Mesenteric fat pad (tissue), 1 donor: ENCODE measurements around the gene TMBIM4. TPM values are rescaled to one million over a fixed set of nuclear protein-coding genes. Genes with fewer than 3 reads are reported as not detected.
"Not testable (repeated sequence)": the region's sequence is repeated elsewhere in the genome, so short reads cannot be mapped to it uniquely, and the experiment has no call there.

Experiments
- DNase-seq: peaks from one replicate; pipeline ENCODE4 v3.0.0-alpha.2; 2020; ENCODE audit warnings: low spot score
- total RNA-seq: library from RNA; stranded (reverse); fragmentation: NEBNext Ultra II Directional; extraction: Animal tissue kit (Norgen Biotek cat#: 25700); gene quantifications from one replicate; pipeline ENCODE4 v1.2.1, GENCODE V29; 2021
- donor health status: DM: yes; HTN: yes; CAD: no.

Gene TMBIM4
- total RNA-seq, 1 donor from 2014 or later = 146 TPM

GRCh38 chr12:66187036-66187435 lies 17.2 kb upstream of the TMBIM4 start:
- DNase-seq = no peak

- not testable (repeated sequence) for DNase-seq
These were observed 15.0 kb upstream of the TMBIM4 start for GRCh38 chr12:66184822-66185221.

DNA sequence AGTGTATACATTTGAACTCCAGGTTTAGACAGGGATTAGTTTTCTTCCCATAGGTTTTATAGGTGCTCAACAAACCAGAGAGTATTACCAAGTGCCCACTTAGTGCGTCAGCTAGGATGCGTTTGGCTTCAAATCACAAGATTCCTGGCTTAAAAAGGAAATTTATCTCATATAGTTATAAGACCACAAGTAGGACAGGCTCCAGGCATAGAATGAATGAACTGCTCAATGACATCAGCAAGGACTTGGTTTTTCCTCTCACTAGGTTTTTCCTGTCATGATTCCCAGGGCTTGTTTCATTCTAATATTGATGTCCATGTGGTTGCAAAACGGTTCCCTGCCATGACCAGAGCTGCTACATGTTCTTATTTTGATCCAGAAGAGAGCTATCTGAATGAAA lies 13.2 kb upstream of the TMBIM4 start:
- DNase-seq = no peak

GRCh38 chr12:66176105-66176900 lies 6.5 kb upstream of the TMBIM4 start:
- no peak for DNase-seq

DNA sequence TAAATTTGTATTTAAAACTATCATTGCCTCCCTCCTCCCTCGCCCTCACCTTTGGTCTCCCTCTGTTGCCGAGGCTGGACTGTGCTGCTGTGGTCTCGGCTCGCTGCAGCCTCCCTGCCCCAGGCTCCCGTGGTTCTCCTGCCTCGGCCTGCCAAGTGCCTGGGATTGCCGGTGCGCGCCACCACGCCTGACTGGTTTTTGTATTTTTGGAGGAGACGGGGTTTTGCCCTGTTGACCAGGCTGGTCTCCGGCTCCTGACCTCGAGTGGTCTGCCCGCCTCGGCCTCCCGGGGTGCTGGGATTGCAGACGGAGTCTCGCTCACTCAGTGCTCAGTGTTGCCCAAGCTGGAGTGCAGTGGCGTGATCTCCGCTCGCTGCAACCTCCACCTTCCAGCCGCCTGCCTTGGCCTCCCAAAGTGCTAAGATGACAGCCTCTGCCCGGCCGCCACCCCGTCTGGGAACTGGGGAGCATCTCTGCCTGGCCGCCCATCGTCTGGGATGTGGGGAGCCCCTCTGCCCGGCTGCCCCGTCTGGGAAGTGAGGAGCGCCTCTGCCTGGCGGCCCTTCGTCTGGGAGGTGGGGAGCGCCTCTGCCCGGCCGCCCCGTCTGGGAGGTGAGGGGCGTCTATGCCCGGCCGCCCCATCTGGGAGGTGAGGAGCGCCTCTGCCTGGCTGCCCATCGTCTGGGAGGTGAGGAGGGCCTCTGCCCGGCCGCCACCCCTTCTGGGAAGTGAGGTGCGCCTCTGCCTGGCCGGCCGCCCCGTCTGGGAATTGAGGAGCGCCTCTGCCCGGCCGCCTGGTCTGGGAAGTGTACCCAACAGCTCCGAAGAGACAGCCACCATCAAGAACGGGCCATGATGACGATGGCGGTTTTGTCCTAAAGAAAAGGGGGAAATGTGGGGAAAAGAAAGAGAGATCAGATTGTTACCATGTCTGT lies 4.9 kb upstream of the TMBIM4 start:
- DNase-seq = not testable (repeated sequence)

GRCh38 chr12:66170606-66171005 lies 810 bp upstream of the TMBIM4 start:
- no peak for DNase-seq

DNA sequence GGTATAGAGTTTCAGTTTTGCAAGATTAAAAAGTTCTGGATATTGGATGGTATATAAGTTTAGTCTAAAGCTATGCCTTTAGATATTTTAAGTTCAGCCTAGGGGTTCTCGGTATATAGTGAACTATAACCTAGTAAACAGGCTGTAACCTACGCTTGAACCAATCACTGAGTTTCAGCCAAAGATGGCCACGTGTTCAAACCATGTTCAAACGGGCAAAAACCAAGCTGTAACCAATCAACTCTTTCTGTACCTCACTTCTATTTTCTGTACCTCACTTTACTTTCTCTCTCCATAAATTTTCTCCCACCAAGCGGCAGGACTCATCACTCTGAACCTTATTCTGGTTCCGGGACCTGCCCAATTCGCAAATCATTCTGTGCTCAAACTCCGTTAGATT lies 1.4 kb downstream of the TMBIM4 start:
- no peak for DNase-seq

- DNase-seq = no peak
These were observed 3.2 kb downstream of the TMBIM4 start for GRCh38 chr12:66166561-66166960.

DNA sequence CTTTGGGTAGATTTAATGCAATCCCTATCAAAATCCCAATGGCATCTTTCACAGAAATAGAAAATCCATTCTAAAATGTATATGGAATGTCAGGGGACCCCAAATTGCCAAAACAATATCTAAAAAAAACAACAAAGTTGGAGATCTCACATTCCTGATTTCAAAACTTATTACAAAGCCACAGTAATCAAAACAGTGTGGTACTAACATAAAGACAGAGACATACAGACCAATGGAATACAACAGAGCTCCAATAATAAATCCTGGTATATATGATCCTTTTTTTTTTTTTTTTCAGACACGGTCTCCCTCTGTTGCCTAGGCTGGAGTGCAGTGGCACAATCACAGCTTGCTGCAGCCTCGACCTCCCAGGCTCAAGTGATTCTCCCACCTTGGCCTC lies 4.7 kb downstream of the TMBIM4 start:
- no peak for DNase-seq

DNA sequence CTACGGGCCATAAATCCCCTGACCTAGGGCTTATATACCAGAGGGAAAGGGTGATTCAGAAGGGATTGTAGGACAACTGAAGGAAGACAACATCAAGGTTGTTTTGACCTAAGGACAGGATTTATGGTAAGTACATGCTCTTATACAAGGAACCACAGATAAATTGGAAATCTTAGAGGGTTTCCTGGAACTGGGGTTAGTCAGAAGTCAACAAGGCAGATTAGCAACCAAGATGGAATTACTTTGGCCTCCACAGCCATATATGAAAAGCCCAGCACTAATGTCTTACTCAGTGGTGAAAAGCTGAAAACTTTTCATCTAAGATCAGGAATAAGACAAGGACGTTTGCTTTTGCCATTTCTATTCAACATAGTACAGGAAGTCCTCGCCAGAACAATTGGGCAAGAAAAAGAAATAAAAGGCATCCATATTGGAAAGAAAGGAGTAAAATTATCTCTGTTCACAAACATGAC lies 5.4 kb downstream of the TMBIM4 start:
- DNase-seq = no peak

GRCh38 chr12:66163289-66163688 lies 6.5 kb downstream of the TMBIM4 start:
- DNase-seq = no peak

DNA sequence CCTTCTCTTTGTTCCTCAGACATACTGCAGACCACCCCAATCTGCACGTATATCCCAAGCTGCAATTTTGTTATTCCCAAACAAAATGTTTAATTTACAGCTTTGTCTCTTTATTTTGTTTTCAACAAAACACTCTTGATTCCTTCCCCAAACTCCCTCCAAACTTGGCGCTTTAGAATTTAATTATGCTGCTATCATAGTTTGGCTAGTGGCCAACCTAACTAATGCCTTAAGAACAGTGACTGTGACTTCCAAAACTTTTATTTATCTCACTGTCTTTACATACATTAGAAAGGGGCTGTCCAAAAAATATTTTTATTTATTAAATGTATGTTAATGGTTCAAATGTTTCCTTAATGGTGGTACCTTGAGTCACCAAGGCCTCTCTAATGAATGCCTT lies 7.1 kb downstream of the TMBIM4 start:
- DNase-seq = no peak

GRCh38 chr12:66160704-66161103 lies 9.1 kb downstream of the TMBIM4 start:
- DNase-seq = no peak

DNA sequence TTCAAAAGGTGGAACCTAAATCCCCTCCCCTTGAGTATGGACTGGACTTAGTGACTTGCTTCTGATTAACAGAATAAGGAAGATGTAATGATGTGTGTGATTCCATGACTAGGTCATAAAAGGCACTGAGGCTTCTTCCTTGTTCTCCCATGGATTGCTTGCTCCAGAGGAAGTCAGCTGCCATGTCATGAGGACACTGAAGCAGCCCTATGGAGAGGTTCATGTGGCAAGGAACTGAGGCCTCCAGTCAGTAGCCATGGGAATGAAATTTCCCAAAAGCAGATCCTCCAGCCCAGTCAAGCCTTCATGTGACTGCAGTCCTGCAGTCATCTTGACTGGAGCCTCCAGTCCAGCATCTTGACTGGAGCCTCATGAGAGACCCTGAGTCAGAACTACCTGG lies 10.7 kb downstream of the TMBIM4 start:
- no peak for DNase-seq

- no peak for DNase-seq
These were observed 13.1 kb downstream of the TMBIM4 start for GRCh38 chr12:66156654-66157053.

GRCh38 chr12:66154776-66155175 lies 15.0 kb downstream of the TMBIM4 start:
- no peak for DNase-seq

DNA sequence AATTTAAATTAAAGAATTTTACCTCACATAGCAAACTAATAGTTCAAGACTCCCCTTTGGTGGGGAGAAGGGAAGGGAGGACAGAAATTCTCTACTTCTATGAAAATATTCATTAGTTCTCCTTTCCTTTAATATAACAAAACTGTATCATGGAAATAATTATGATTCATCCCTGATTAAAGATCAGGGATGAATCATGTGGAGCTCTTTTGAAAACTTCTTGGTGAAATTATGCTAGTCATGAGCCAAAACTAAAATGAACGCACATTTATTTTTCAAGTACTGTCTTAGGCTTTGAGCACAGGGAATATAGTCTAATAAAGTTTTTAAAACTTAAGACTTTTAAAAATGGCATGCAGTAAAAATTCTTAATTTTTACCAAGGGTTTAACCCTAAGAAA lies 17.1 kb downstream of the TMBIM4 start:
- no peak for DNase-seq

GRCh38 chr12:66149702-66150398 lies 19.9 kb downstream of the TMBIM4 start:
- DNase-seq = no peak

- no peak for DNase-seq
These were observed 24.7 kb downstream of the TMBIM4 start for GRCh38 chr12:66144791-66145754.

- DNase-seq = no peak
These were observed 25.9 kb downstream of the TMBIM4 start for GRCh38 chr12:66143868-66144267.
